Lower lobe of right lung (tissue), 2 donors: ENCODE measurements around the gene TGFBI. TPM values are rescaled to one million over a fixed set of nuclear protein-coding genes. Genes with fewer than 3 reads are reported as not detected.
A peak's percentile ranks its signal among the peaks of the same experiment; 100 is the strongest.

ENCODE experiments used
- ATAC-seq, 2 donors: fragments of 200-7000 bp; cut with Tn5 transposase; one replicate each; pipeline ENCODE4 v1.9.1; 2020 to 2022; ENCODE audit warnings: mild to moderate bottlenecking in 2 of 2, moderate library complexity in 2 of 2
- DNase-seq: peaks from one replicate; pipeline ENCODE4 v3.0.0-alpha.2; 2020
- H3K27ac ChIP-seq: fragments of 200-600 bp; one replicate; pipeline ENCODE4 v1.8.0; 2022
- H3K27me3 ChIP-seq: fragments of 200-600 bp; one replicate; pipeline ENCODE4 v1.8.0; 2022; ENCODE audit warnings: low read depth
- H3K36me3 ChIP-seq: fragments of 200-600 bp; one replicate; pipeline ENCODE4 v1.8.0; 2022; ENCODE audit warnings: mild to moderate bottlenecking
- H3K4me1 ChIP-seq: fragments of 200-600 bp; one replicate; pipeline ENCODE4 v1.8.0; 2022
- H3K4me3 ChIP-seq: fragments of 200-600 bp; one replicate; pipeline ENCODE4 v1.8.0; 2022; ENCODE audit warnings: mild to moderate bottlenecking
- H3K9me3 ChIP-seq: fragments of 200-600 bp; one replicate; pipeline ENCODE4 v1.8.0; 2022
- intact Hi-C: fragments of 100-400 bp; cut with DNase I; formaldehyde crosslinking; loops from one replicate; pipeline ENCODE4 v1.11.0; 2022
- total RNA-seq: library from RNA; stranded (reverse); fragmentation: NEBNext Ultra II Directional; extraction: Animal tissue kit (Norgen Biotek cat#: 25700); gene quantifications from one replicate; pipeline ENCODE4 v1.2.1, GENCODE V29; 2021
- TF ChIP-seq, protein P1 (sequence below): fragments of 200-600 bp; IDR thresholded peaks from one replicate; pipeline ENCODE4 v1.8.0; 2022; ENCODE audit warnings: antibody characterized with exemption, mild to moderate bottlenecking
- donor health status: DM: no; HTN: yes; CAD: no; lungs with severe emphysema.

TGFBI gene
- total RNA-seq, 1 donor from 2014 or later, result 140 TPM

DNA sequence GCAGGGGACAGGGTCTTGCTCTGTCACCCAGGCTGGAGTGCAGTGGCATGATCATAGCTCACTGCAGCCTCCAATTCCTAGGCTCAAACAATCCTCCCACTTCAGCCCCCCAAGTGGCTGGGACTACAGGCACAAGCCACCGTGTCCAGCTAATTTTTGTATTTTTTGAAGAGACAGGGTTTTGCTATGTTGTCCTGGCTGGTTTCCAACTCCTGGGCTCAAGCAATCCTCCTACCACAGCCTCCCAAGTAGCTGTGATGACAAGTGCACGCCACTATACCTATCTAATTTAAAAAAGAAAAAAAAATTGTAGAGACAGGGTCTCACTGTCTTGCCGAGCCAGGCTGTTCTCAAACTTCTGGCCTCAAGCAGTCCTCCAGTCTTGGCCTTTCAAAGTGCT lies 42.4 kb upstream of the TGFBI start:
- intact Hi-C loops, result no loop called here
- TF ChIP-seq, protein P1, sequence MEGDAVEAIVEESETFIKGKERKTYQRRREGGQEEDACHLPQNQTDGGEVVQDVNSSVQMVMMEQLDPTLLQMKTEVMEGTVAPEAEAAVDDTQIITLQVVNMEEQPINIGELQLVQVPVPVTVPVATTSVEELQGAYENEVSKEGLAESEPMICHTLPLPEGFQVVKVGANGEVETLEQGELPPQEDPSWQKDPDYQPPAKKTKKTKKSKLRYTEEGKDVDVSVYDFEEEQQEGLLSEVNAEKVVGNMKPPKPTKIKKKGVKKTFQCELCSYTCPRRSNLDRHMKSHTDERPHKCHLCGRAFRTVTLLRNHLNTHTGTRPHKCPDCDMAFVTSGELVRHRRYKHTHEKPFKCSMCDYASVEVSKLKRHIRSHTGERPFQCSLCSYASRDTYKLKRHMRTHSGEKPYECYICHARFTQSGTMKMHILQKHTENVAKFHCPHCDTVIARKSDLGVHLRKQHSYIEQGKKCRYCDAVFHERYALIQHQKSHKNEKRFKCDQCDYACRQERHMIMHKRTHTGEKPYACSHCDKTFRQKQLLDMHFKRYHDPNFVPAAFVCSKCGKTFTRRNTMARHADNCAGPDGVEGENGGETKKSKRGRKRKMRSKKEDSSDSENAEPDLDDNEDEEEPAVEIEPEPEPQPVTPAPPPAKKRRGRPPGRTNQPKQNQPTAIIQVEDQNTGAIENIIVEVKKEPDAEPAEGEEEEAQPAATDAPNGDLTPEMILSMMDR, result no peak
- ATAC-seq, result no peak
- Histone ChIP-seq H3K4me3 (no peak overlapping the region), H3K9me3 (no peaks in the 10 kb centered on the region), H3K4me1 (no peaks in the 10 kb centered on the region), H3K36me3 (no peaks in the 10 kb centered on the region), H3K27ac (no peak overlapping the region), H3K27me3 (no peaks in the 10 kb centered on the region)
- no peak for DNase-seq

DNA sequence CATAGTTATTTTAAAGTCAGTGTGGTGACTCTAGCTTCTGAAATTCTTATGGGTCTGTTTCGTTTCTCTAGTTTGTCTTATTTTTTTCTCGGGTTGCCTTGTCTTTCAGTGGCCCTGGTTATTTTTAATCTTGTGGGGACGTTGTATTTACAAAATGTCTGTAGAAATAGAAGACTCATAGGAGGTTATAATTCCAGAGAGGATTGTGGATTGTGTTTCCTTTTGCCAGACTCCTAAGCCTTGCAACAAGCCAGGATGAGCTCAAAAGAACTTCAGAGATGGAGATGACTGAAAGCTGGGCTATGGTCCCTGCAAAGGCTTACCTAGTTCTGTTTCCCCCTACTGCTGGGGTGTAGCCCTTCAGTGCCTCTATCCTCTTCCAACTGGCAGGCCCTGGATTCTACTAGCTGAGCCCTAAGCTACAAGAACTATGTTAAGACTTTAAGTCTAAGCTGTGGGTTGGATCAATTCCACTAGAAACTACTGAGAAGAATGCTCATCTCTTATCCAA lies 41.8 kb upstream of the TGFBI start:
- H3K36me3 ChIP-seq, result no peaks in the 10 kb centered on the region

DNA sequence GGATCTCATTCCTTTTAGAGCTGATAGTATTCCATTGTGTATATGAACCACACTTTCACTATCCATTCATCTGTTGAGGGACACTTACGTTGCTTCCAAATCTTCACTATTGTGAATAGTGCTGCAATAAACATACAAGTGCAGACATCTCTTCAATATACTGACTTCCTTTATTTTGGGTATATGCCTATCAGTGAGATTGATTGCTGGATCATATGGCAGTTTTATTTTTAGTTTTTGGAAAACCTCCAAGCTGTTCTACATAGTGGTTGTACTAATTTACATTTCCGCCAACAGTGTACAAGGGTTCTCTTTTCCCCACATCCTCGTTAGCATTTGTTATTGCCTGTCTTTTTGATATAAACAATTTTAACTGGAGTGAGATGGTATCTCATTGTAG lies 40.2 kb upstream of the TGFBI start:
- ATAC-seq, result no peak
- Histone ChIP-seq H3K27me3 (no peaks in the 10 kb centered on the region), H3K9me3 (no peaks in the 10 kb centered on the region), H3K36me3 (no peaks in the 10 kb centered on the region), H3K4me3 (no peak overlapping the region), H3K4me1 (no peaks in the 10 kb centered on the region), H3K27ac (no peak overlapping the region)
- no peak for DNase-seq
- intact Hi-C loops, result no loop called here
- TF ChIP-seq, protein P1, result no peak

More for the DNA sequence above, 41.8 kb upstream of the TGFBI start:
- ATAC-seq, result no peak
- no peak for DNase-seq
- H3K27me3 ChIP-seq, result no peaks in the 10 kb centered on the region
- H3K4me1 ChIP-seq, result no peaks in the 10 kb centered on the region
- TF ChIP-seq, protein P1, result no peak
- H3K4me3 ChIP-seq, result no peak overlapping the region
- H3K27ac ChIP-seq, result no peak overlapping the region
- H3K9me3 ChIP-seq, result no peaks in the 10 kb centered on the region
- intact Hi-C loops, result no loop called here

DNA sequence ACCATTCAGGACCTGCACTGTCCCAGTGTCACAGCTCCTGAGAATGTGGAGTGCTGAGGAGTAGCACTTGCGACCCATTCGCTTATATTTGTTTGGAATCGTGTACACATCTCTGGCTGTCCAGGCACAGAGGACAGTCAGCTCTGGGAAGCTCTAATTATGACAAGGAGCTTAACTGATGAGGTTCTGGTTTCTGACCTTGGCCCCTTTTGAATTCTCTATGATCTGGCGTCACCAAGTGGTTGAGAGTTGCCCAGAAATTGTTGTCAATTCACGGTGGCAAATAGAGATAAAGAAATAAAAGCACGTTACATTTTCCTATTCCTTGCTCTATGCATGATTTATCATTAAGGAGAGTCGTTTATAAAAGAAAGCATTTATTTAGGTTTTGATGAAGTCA lies 39.1 kb upstream of the TGFBI start:
- no peak overlapping the region for H3K27ac ChIP-seq
- ATAC-seq (no peak), DNase-seq (no peak)
- no peaks in the 10 kb centered on the region for H3K4me1 ChIP-seq
- TF ChIP-seq, protein P1, result no peak
- intact Hi-C loops, result no loop called here
- H3K36me3 ChIP-seq, result no peaks in the 10 kb centered on the region
- no peaks in the 10 kb centered on the region for H3K9me3 ChIP-seq
- H3K4me3 ChIP-seq, result no peak overlapping the region
- H3K27me3 ChIP-seq, result no peaks in the 10 kb centered on the region

DNA sequence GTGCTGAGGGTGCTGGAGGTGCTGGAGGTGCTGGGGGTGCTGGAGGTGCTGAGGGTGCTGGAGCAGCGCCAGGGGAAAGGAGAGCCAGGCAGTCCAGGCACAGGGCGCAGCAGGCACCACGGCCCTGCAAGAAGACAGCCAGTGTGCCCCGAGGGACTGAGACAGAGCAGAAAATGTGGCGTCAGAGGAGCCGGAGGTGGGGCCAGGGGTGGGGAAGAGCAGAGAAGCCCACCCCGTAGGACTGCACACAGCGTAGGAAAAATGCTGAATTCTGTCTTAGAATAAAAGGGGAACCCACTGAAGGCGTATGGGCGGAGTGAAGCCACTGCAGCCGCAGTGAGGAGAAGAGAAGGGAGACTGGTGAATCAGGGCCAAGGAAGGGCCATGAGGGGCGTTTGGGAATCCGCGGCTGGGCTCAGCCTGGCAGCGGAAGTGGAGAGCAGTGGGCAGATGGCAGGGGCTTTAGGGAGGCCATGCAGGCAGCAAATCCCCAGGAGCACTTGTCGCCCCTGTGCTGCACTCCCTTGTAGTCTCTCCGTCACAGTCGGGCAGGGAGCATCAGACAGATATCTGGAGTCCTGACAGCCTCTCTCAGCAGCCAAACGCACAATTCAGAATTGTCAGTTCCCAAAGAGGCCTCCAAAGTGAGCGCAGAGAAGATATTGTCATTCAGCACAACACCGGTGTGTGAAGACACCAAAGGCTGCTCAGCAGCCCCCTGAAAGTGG lies 38.1 kb upstream of the TGFBI start:
- H3K27ac ChIP-seq, result no peak overlapping the region
- H3K4me1 ChIP-seq, result no peaks in the 10 kb centered on the region
- intact Hi-C loops, result no loop called here
- no peaks in the 10 kb centered on the region for H3K9me3 ChIP-seq
- peak; percentile 21 to 62 for ATAC-seq
- no peak for DNase-seq
- TF ChIP-seq, protein P1, result no peak
- H3K4me3 ChIP-seq, result no peak overlapping the region
- H3K27me3 ChIP-seq, result no peaks in the 10 kb centered on the region
- H3K36me3 ChIP-seq, result no peaks in the 10 kb centered on the region
